Tibial nerve (tissue), 3 donors: ENCODE data around the gene S100A7A.

Experiments
- POLR2A ChIP-seq, 2 donors: fragments of 450-650 bp; IDR thresholded peaks; one replicate each; pipeline ENCODE4 v1.6.1; 2017; ENCODE audit warnings: antibody characterized with exemption in 2 of 2, mild to moderate bottlenecking in 2 of 2, moderate library complexity in 2 of 2
- TF ChIP-seq, protein P1 (sequence below), 5 experiments: fragments of 200-600 bp in 3 of 5; fragments of 450-650 bp in 2 of 5; sonication (generic) in 3 of 5; IDR thresholded peaks; one replicate each; pipeline ENCODE4 v1.5.1; 2016 to 2019; ENCODE audit warnings: antibody characterized with exemption in 5 of 5, mild to moderate bottlenecking in 3 of 5, moderate library complexity in 2 of 5

DNA sequence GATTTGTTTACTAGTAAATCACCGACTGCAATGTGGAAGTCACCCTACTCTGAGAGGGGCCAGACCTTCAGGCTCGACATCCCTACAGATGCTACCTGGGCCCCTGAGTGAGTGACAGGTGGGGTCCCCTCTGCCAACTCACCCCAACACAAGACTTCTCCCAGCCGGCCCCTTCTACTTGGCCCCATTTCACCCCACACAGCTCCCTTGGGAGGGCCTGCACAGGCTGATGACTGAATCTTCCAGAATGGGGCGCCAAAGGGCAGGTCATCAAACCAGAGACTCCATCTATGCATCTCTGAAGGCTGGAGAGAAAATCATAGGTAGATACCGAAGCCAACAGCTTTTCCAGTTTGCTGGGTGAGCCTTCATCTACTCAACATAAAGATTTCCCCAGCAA lies 16.1 kb upstream of the S100A7A start:
- TF ChIP-seq, protein P1, sequence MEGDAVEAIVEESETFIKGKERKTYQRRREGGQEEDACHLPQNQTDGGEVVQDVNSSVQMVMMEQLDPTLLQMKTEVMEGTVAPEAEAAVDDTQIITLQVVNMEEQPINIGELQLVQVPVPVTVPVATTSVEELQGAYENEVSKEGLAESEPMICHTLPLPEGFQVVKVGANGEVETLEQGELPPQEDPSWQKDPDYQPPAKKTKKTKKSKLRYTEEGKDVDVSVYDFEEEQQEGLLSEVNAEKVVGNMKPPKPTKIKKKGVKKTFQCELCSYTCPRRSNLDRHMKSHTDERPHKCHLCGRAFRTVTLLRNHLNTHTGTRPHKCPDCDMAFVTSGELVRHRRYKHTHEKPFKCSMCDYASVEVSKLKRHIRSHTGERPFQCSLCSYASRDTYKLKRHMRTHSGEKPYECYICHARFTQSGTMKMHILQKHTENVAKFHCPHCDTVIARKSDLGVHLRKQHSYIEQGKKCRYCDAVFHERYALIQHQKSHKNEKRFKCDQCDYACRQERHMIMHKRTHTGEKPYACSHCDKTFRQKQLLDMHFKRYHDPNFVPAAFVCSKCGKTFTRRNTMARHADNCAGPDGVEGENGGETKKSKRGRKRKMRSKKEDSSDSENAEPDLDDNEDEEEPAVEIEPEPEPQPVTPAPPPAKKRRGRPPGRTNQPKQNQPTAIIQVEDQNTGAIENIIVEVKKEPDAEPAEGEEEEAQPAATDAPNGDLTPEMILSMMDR (IDR thresholded peaks at IDR 0.05): no peak
- no peak for TF ChIP-seq POLR2A (IDR thresholded peaks at IDR 0.05)
